Liver (tissue), 9 donors: ENCODE measurements around the gene ALG5. TPM values are rescaled to one million over a fixed set of nuclear protein-coding genes. Genes with fewer than 3 reads are reported as not detected.

Experiments
- DNase-seq: peaks from one replicate; pipeline ENCODE4 v3.0.0-alpha.2; 2017; ENCODE audit warnings: low spot score
- H3K27ac ChIP-seq, 2 donors: one replicate each; pipeline ENCODE4 v1.7.0; 2013; ENCODE audit warnings: inconsistent platforms in 2 of 2, low read length in 2 of 2, control low read depth in 1 of 2, low read depth in 1 of 2, mild to moderate bottlenecking in 1 of 2
- H3K27me3 ChIP-seq, 4 donors: one replicate each; pipeline versions ENCODE4 v1.6.1 to v1.7.0; 2013; ENCODE audit warnings: low read length in 3 of 4, inconsistent platforms in 1 of 4, mild to moderate bottlenecking in 1 of 4, moderate library complexity in 1 of 4; ENCODE audit not compliant: control insufficient read depth in 4 of 4, insufficient read depth in 4 of 4
- H3K36me3 ChIP-seq, 4 donors: one replicate each; pipeline versions ENCODE4 v1.6.1 to v1.7.0; 2013; ENCODE audit warnings: low read length in 3 of 4, mild to moderate bottlenecking in 3 of 4, low read depth in 1 of 4, moderate library complexity in 1 of 4; ENCODE audit not compliant: control insufficient read depth in 4 of 4, insufficient read depth in 3 of 4
- H3K4me1 ChIP-seq, 4 donors: one replicate each; pipeline versions ENCODE4 v1.6.1 to v1.7.0; 2013; ENCODE audit warnings: low read length in 3 of 4, mild to moderate bottlenecking in 3 of 4, moderate library complexity in 1 of 4; ENCODE audit not compliant: control insufficient read depth in 4 of 4, insufficient read depth in 4 of 4
- H3K4me3 ChIP-seq, 3 donors: one replicate each; pipeline versions ENCODE4 v1.6.1 to v1.7.0; 2013; ENCODE audit warnings: low read length in 3 of 3, control low read depth in 1 of 3, low read depth in 1 of 3, mild to moderate bottlenecking in 1 of 3
- H3K9ac ChIP-seq, 2 donors: one replicate each; pipeline ENCODE4 v1.7.0; 2013; ENCODE audit warnings: low read length in 2 of 2, mild to moderate bottlenecking in 2 of 2, moderate library complexity in 2 of 2, control low read depth in 1 of 2, low read depth in 1 of 2
- H3K9me3 ChIP-seq, 4 donors: one replicate each; pipeline versions ENCODE4 v1.6.1 to v1.7.0; 2013; ENCODE audit warnings: low read length in 3 of 4; ENCODE audit not compliant: control insufficient read depth in 4 of 4
- EGR1 ChIP-seq, 2 donors: IDR thresholded peaks; 2 replicates each; pipeline ENCODE4 v1.6.1; 2016 to 2018; ENCODE audit warnings: antibody characterized with exemption in 2 of 2, low read depth in 2 of 2
- FOXA1 ChIP-seq: IDR thresholded peaks from 2 replicates; pipeline ENCODE4 v1.6.1; 2016; ENCODE audit warnings: antibody characterized with exemption
- FOXA2 ChIP-seq: IDR thresholded peaks from 2 replicates; pipeline ENCODE4 v1.6.1; 2016; ENCODE audit warnings: antibody characterized with exemption
- GABPA ChIP-seq, 2 donors: IDR thresholded peaks in 1 of 2; conservative IDR thresholded peaks in 1 of 2; 2 replicates each; pipeline ENCODE4 v1.6.1; 2016; ENCODE audit warnings: antibody characterized with exemption in 2 of 2, mild to moderate bottlenecking in 1 of 2, moderate library complexity in 1 of 2
- HNF4A ChIP-seq, 2 donors: conservative IDR thresholded peaks; 2 replicates each; pipeline ENCODE4 v1.6.1; 2016; ENCODE audit warnings: antibody characterized with exemption in 2 of 2, mild to moderate bottlenecking in 2 of 2
- HNF4G ChIP-seq: IDR thresholded peaks from 2 replicates; pipeline ENCODE4 v1.6.1; 2016; ENCODE audit warnings: antibody characterized with exemption
- JUND ChIP-seq, 2 donors: IDR thresholded peaks; 2 replicates each; pipeline ENCODE4 v1.6.1; 2016; ENCODE audit warnings: antibody characterized with exemption in 2 of 2
- NR2F2 ChIP-seq: IDR thresholded peaks from 2 replicates; pipeline ENCODE4 v1.6.1; 2016; ENCODE audit warnings: antibody characterized with exemption
- RAD21 ChIP-seq, 2 donors: IDR thresholded peaks; 2 replicates each; pipeline ENCODE4 v1.6.1; 2016; ENCODE audit warnings: antibody characterized with exemption in 2 of 2, mild to moderate bottlenecking in 2 of 2
- RXRA ChIP-seq, 2 donors: IDR thresholded peaks; 2 replicates each; pipeline ENCODE4 v1.6.1; 2017 to 2018; ENCODE audit warnings: antibody characterized with exemption in 2 of 2, mild to moderate bottlenecking in 1 of 2
- TAF1 ChIP-seq: conservative IDR thresholded peaks from 2 replicates; pipeline ENCODE4 v1.6.1; 2016; ENCODE audit warnings: antibody characterized with exemption, mild to moderate bottlenecking
- YY1 ChIP-seq: IDR thresholded peaks from 2 replicates; pipeline ENCODE4 v1.6.1; 2016; ENCODE audit warnings: antibody characterized with exemption, mild to moderate bottlenecking
- WGBS: extraction: QIAGEN DNeasy Blood & Tissue Kit; methylation state at CpG from one replicate; pipeline ENCODE4 v1.1.7; 2013; 5-methylcytosine and 5-hydroxymethylcytosine counted together
- polyA plus RNA-seq, 2 donors: library from polyadenylated mRNA; stranded (reverse) in 1 of 2; unstranded in 1 of 2; fragments of 200-250 nt in 1 of 2; fragments of >200 nt in 1 of 2; fragmentation: Nextera tagmentation in 1 of 2; extraction: Ambion mirVana in 1 of 2; gene quantifications; one replicate each; pipeline versions ENCODE4 v1.2.1 to v1.2.3, GENCODE V29; 2013 to 2015
- total RNA-seq, 2 donors: library from RNA; depleted of rRNA; stranded (reverse); fragments of >200 nt; gene quantifications; one replicate each; pipeline ENCODE4 v1.2.3, GENCODE V29; 2014
- TF ChIP-seq, protein P1 (sequence below): IDR thresholded peaks from 2 replicates; pipeline ENCODE4 v1.6.1; 2016; ENCODE audit warnings: antibody characterized with exemption, mild to moderate bottlenecking
- TF ChIP-seq, protein P2 (sequence below): IDR thresholded peaks from 2 replicates; pipeline ENCODE4 v1.6.1; 2016; ENCODE audit warnings: antibody characterized with exemption
- TF ChIP-seq, protein P3 (sequence below): IDR thresholded peaks from 2 replicates; pipeline ENCODE4 v1.6.1; 2016; ENCODE audit warnings: antibody characterized with exemption
- TF ChIP-seq, protein P4 (sequence below): fragments of 150-350 bp; IDR thresholded peaks from 2 replicates; pipeline ENCODE4 v1.5.1; 2017; ENCODE audit warnings: improper control_type of control experiment, low read depth, low read length; ENCODE audit not compliant: missing input control
- donor health status: healthy.
- donor health status: healthy.
- donor health status: healthy.
- donor health status: healthy.
- donor health status: healthy.

The ALG5 gene
- total and polyA plus RNA-seq, 4 donors = 20.7 to 60.1 (median 37.5) TPM

DNA sequence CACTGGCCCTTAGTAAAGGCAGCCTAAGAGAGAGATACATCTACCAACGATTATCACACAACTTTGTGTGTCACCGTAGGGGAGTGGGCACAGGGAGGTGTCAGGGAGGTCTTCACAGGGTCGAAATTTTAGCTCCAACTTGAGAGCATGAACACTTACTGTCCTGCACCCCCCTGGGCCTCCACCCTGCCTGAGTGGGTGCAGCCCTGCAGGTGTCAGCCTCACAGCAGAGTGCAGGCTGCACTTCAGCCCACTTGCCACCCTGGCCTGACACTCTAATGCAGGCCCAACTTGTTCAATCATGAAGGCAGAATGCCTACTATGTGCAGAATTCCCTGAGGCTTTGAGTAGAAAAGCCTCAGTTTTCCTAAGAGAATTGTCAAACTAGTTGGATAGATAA is 75.1 kb downstream of the ALG5 start (continued):
- TF ChIP-seq, protein P1, sequence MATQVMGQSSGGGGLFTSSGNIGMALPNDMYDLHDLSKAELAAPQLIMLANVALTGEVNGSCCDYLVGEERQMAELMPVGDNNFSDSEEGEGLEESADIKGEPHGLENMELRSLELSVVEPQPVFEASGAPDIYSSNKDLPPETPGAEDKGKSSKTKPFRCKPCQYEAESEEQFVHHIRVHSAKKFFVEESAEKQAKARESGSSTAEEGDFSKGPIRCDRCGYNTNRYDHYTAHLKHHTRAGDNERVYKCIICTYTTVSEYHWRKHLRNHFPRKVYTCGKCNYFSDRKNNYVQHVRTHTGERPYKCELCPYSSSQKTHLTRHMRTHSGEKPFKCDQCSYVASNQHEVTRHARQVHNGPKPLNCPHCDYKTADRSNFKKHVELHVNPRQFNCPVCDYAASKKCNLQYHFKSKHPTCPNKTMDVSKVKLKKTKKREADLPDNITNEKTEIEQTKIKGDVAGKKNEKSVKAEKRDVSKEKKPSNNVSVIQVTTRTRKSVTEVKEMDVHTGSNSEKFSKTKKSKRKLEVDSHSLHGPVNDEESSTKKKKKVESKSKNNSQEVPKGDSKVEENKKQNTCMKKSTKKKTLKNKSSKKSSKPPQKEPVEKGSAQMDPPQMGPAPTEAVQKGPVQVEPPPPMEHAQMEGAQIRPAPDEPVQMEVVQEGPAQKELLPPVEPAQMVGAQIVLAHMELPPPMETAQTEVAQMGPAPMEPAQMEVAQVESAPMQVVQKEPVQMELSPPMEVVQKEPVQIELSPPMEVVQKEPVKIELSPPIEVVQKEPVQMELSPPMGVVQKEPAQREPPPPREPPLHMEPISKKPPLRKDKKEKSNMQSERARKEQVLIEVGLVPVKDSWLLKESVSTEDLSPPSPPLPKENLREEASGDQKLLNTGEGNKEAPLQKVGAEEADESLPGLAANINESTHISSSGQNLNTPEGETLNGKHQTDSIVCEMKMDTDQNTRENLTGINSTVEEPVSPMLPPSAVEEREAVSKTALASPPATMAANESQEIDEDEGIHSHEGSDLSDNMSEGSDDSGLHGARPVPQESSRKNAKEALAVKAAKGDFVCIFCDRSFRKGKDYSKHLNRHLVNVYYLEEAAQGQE = no peak

DNA sequence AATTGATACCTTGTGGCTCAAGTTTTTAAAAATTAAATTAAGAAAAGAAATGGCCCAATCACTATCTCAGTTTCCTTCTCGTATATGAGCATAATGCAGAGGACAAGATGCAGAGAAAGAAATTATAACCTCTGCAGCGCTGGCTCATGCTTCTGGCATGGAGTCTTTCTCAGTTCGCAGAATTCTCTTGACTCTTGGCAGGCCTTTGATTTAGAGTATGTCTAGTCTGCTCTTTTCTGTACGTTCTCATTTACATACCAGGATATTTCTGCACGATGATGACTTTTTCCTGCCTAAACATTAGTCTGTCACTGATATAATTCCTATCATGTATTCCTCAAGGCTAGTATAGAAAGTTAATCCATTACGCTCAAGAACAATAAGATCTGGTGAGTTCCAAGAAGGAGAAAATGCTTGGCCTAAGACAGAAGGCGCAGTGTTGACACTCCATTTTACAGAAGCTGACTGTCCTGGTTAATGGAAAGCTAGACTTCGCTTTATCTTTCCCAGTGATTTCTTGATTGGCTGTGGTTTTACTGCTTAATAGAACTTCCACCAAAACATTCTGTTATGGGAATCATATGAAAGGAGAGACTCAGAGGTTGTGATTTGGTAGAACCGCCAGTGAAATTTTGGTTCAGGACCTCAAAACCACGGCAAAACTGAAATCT is 77.4 kb downstream of the ALG5 start:
- no peak for TF ChIP-seq EGR1 (IDR thresholded peaks at IDR 0.05; ENCODE audit: low read depth in 2 of 2)
- TF ChIP-seq, protein P2, sequence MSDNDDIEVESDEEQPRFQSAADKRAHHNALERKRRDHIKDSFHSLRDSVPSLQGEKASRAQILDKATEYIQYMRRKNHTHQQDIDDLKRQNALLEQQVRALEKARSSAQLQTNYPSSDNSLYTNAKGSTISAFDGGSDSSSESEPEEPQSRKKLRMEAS = no peak
- no peak for TF ChIP-seq HNF4G
- no peak for TF ChIP-seq GABPA (IDR thresholded peaks at IDR 0.05 in 1 of 2, conservative IDR thresholded peaks at IDR 0.05 in 1 of 2)
- no peak for TF ChIP-seq NR2F2
- TF ChIP-seq RXRA (IDR thresholded peaks at IDR 0.05) = no peak
- TF ChIP-seq TAF1 = no peak
- TF ChIP-seq FOXA1 = no peak
- TF ChIP-seq RAD21 (IDR thresholded peaks at IDR 0.05) = no peak
- no peak for TF ChIP-seq FOXA2
- TF ChIP-seq, protein P3, sequence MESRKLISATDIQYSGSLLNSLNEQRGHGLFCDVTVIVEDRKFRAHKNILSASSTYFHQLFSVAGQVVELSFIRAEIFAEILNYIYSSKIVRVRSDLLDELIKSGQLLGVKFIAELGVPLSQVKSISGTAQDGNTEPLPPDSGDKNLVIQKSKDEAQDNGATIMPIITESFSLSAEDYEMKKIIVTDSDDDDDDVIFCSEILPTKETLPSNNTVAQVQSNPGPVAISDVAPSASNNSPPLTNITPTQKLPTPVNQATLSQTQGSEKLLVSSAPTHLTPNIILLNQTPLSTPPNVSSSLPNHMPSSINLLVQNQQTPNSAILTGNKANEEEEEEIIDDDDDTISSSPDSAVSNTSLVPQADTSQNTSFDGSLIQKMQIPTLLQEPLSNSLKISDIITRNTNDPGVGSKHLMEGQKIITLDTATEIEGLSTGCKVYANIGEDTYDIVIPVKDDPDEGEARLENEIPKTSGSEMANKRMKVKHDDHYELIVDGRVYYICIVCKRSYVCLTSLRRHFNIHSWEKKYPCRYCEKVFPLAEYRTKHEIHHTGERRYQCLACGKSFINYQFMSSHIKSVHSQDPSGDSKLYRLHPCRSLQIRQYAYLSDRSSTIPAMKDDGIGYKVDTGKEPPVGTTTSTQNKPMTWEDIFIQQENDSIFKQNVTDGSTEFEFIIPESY = no peak
- no peak for TF ChIP-seq JUND (IDR thresholded peaks at IDR 0.05)
- TF ChIP-seq YY1 = no peak
- no peak for TF ChIP-seq HNF4A (conservative IDR thresholded peaks at IDR 0.05)

DNA sequence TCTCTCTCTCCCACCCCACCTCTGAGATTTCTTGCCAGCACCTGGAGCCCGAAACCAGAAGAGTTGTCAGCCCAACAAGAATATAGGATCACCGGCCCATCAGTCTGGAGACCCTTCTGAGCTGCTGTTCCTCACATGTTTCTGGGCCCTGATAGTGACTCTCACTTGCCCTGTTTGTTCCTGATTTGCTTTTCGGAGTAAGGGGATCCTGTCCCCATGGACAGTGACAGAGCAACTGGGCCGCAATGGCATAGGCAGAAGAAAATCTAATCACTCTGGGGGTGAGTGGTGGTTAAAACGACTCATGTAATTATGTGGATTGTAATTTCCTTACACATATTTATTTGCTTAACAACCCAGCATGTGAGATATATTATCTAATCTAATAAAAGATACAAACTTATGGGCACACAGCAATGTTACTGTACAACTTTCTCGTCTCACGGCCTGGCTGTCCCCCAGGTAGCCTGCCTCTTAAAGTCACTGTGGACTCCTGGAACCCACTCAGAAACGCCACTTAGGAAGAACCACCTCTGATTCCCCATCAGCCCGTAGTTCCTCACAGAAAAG is 78.4 kb downstream of the ALG5 start:
- WGBS = 80% methylated on average over 9 of the region's 9 CpGs
- no peak for DNase-seq
- no peak overlapping the region for H3K27ac ChIP-seq

More for the DNA sequence above, 77.4 kb downstream of the ALG5 start:
- H3K9ac ChIP-seq = no peak overlapping the region
- peaks cover 4 to 9% (median 6%) of the 10 kb centered on the region in 4 donors for H3K4me1 ChIP-seq
- no peak overlapping the region for H3K4me3 ChIP-seq
- H3K9me3 ChIP-seq = no peaks in the 10 kb centered on the region
- 78% methylated on average over 10 of the region's 10 CpGs for WGBS
- no peaks in the 10 kb centered on the region for H3K36me3 ChIP-seq
- H3K27ac ChIP-seq = no peak overlapping the region
- H3K27me3 ChIP-seq = peaks cover 0 to 5% (median 3%) of the 10 kb centered on the region in 4 donors
- no peak for DNase-seq

More for the DNA sequence above, 78.4 kb downstream of the ALG5 start:
- peaks cover 4 to 9% (median 6%) of the 10 kb centered on the region in 4 donors for H3K4me1 ChIP-seq
- H3K9ac ChIP-seq = no peak overlapping the region
- H3K9me3 ChIP-seq = no peaks in the 10 kb centered on the region
- H3K27me3 ChIP-seq = peaks cover 0 to 7% (median 3%) of the 10 kb centered on the region in 4 donors
- H3K36me3 ChIP-seq = no peaks in the 10 kb centered on the region
- peak overlapping the region in 2 of 3 donors; percentile 26 to 74 for H3K4me3 ChIP-seq
- no peak for TF ChIP-seq HNF4A (conservative IDR thresholded peaks at IDR 0.05)
- TF ChIP-seq, protein P2 = no peak
- TF ChIP-seq, protein P4, sequence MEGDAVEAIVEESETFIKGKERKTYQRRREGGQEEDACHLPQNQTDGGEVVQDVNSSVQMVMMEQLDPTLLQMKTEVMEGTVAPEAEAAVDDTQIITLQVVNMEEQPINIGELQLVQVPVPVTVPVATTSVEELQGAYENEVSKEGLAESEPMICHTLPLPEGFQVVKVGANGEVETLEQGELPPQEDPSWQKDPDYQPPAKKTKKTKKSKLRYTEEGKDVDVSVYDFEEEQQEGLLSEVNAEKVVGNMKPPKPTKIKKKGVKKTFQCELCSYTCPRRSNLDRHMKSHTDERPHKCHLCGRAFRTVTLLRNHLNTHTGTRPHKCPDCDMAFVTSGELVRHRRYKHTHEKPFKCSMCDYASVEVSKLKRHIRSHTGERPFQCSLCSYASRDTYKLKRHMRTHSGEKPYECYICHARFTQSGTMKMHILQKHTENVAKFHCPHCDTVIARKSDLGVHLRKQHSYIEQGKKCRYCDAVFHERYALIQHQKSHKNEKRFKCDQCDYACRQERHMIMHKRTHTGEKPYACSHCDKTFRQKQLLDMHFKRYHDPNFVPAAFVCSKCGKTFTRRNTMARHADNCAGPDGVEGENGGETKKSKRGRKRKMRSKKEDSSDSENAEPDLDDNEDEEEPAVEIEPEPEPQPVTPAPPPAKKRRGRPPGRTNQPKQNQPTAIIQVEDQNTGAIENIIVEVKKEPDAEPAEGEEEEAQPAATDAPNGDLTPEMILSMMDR = no peak
- no peak for TF ChIP-seq NR2F2
- TF ChIP-seq RAD21 (IDR thresholded peaks at IDR 0.05) = no peak
